Activated T-cell treated with anti-CD3 and anti-CD28 coated beads for 4 hours (primary cell): ENCODE results near the gene ARHGAP45.
"Not testable (repeated sequence)": the region's sequence is repeated elsewhere in the genome, so short reads cannot be mapped to it uniquely, and the experiment has no call there.

Experiments used
- DNase-seq: peaks from one replicate; pipeline ENCODE4 v3.0.0-alpha.2; 2020

ARHGAP45 gene, protein sequence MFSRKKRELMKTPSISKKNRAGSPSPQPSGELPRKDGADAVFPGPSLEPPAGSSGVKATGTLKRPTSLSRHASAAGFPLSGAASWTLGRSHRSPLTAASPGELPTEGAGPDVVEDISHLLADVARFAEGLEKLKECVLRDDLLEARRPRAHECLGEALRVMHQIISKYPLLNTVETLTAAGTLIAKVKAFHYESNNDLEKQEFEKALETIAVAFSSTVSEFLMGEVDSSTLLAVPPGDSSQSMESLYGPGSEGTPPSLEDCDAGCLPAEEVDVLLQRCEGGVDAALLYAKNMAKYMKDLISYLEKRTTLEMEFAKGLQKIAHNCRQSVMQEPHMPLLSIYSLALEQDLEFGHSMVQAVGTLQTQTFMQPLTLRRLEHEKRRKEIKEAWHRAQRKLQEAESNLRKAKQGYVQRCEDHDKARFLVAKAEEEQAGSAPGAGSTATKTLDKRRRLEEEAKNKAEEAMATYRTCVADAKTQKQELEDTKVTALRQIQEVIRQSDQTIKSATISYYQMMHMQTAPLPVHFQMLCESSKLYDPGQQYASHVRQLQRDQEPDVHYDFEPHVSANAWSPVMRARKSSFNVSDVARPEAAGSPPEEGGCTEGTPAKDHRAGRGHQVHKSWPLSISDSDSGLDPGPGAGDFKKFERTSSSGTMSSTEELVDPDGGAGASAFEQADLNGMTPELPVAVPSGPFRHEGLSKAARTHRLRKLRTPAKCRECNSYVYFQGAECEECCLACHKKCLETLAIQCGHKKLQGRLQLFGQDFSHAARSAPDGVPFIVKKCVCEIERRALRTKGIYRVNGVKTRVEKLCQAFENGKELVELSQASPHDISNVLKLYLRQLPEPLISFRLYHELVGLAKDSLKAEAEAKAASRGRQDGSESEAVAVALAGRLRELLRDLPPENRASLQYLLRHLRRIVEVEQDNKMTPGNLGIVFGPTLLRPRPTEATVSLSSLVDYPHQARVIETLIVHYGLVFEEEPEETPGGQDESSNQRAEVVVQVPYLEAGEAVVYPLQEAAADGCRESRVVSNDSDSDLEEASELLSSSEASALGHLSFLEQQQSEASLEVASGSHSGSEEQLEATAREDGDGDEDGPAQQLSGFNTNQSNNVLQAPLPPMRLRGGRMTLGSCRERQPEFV

DNA sequence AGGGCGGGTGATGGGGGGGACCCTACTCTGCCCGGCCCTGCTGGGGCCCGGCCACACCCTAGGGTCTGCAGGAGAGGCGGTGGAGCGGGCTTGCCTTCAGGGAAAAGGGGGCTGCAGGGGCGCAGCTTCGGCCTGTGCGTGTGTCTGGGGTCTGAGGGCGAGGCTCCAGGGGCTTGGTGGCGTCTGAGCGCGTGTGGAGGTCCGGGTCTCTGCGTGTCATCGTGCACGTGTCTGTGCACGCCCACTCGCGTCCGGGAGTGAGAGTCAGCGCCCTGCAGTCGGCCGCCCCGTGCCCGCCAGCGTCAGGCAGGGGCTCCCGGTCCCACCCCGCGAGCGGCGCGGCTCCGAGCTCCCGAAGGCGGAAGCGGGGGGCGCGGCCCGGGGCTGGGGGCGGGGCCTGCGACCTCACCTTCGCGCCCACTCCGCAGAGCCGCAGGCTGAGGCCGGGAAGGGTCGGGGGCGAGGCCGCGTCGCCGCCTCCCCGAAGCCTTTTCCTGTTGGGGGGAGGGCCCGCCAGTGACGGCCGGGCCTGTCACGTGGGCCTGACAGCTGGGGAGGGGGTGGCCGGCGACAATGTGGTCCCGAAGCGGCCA is at the start of gene ARHGAP45:
Gene ARHGAP45, plus strand, starts transcription at position 420 of the 593 bp plus-strand sequence. CDS start 239 bp downstream, outside the sequence.
- peak; percentile 76 for DNase-seq

DNA sequence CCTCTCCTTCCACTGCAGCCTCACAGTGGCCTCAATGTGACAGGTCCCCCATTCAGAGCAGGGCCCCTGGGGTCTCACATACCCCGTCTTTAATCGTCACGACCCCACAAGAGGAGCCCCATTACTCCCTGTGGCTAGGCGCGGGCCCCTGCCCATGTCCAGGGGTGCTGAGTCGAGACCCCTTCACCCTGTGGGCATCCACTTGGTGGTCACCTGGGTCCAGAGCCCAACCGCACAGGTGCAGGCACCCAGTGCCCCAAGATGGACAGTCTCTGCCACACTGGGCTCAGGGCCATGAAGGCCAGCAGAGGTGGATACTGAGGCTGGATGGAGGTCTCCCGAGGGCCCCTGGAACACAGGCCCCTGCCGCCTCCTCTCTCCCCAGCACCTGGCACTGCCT is 49.1 kb upstream of the ARHGAP45 start:
- DNase-seq, result no peak

DNA sequence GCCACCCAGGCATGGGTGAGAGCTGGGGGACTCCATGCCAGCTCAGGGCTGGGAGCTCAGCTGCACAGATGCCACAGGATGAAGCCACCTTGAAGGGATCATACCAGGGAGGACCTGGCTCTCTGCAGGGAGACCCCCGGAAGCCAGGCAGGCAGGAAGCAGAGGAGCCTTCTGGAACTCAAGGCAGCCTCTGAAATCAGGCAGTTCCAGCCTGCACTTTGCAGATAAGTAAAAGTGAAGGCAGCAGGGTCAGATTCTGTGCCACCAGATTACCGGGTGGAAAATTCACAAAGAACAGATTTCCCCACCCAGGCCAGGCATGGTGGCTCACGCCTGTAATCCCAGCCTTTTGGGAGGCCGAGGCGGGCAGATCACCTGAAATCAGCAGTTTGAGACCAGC is 48.6 kb upstream of the ARHGAP45 start:
- no peak for DNase-seq

DNA sequence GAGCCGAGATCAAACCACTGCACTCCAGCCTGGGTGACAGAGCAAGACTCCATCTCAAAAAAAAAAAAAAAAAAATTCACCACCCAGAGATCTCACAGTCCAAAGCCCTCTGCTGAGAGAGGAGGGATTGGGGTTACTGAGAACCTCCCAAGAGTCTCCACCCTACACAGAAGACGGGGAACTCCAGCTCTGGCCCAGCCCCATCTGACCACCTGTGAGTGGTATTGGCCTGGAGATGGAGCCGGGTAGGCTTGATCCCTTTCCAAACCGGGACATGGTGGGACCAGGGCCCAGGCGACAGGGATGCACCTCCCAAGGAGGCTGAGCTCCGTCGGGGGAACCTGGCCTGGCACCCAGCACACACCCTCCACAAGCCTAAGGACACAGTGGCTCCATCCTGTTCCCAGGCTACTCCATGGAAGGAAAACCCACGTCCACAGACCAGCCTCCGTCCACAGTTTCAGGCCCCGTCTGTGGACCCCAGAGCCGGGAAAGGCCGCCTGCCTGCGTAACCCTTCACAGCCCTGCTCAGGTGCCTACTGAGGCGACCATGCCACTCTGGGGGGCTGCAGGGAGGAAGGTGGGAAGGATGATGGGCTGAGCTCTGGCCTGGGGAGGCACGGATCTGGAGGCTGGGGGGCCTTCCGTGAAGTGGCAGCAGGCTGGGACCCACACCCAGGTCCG is 47.9 kb upstream of the ARHGAP45 start:
- no peak for DNase-seq

DNA sequence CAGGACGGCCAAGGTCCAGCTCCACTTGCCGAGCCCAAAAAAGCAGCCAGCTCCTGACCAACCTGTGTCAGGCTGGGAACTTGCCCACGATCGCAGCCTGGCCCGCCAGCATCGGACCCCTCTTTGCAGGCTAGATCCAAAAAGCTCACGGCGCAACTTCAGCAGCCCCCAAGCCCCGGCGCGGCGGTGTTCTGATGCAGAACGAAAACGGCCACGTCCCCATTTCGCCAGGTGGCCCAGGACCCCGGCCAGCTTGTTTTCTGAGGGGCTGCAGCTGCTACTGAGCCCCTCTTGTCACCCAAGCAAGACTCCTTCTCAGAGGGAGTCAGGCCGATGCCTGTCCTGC is 47.4 kb upstream of the ARHGAP45 start:
- no peak for DNase-seq

DNA sequence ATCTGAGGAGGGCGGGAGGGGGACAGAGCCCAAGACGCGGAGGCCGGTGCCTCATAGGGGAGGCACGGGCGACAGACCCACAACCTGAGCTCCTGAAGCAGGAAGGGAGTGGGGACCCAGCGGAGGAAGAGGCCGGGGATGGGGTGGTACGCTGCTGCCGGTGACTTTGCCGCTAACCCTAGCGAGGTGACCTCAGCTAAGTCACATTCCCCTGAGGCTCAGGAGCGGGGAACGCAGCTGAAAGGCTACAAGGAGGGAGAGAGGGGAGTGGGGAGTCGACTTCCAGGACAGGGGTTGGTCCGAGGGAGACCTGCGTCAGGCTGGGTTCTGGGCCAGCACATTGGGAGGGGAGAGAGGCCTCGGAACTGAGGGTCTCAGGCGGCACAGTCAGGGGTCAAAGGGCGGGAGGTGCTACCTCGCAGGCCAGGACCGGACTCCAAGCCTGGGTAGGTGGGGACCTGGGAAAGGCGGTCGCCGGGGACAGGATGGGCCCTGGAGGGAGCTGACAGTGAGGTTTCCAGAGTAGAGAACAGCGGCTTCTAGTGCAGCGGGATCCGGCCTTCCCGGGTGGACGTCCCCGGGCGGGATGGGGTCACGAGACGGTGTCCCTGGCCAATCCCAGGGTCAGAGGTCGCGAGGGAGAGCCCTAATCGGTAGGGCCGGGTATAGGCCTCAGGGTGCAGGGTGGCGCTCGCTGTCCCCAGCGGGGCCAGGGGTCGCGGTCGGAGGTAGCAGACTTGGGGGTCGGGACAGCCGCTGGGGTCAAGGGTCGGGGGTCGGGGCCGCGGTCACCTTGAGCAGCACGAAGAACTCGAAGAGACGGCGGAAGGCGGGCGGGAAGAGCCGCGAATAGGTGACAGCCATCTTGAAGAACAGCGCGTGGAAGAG is 46.7 kb upstream of the ARHGAP45 start:
- no peak for DNase-seq

DNA sequence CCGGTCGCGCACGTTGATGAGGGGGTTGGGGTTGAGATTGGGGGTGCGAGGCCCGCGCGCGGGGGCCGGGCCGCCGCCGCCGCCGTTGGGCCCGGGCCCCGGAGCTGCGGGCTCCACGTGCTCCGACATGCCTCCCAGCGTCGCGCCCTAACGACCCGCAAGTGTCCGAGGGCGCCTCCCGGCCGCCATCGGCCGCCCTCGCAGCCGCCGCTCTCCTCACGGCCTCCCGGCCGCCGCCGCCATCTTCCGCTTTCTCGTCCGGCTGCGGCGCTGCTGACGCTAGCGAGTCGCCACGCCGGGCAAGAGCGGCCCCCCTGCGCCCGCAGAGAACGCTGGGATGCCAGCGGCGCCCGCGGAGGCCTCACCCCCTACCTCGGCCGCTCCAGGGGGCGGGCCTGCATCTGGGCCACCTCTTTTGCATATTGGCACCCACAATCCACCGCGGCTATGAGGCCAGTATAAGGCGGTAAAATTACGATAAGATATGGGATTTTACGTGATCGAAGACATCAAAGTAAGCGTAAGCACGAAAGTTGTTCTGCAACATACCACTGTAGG is 46.0 kb upstream of the ARHGAP45 start, which contains the start of gene TMEM259:
Gene TMEM259, minus strand, starts transcription at position 256 of the 558 bp plus-strand sequence. Its CDS starts 127 bp downstream, at position 129.
- peak; percentile 95 for DNase-seq

DNA sequence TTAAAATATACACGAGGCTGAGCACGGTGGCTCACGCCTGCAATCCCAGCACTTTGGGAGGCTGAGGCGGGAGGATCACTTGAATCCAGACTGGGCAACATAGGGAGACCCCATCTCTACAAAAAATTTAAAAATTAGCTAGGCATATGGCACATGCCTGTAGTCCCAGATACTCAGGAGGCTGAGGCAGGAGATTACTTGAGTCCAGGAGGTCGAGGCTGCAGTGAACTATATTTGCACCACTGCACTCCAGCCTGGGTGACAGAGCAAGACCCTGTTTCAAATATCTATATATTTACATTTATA is 43.1 kb upstream of the ARHGAP45 start:
- DNase-seq, result not testable (repeated sequence)

DNA sequence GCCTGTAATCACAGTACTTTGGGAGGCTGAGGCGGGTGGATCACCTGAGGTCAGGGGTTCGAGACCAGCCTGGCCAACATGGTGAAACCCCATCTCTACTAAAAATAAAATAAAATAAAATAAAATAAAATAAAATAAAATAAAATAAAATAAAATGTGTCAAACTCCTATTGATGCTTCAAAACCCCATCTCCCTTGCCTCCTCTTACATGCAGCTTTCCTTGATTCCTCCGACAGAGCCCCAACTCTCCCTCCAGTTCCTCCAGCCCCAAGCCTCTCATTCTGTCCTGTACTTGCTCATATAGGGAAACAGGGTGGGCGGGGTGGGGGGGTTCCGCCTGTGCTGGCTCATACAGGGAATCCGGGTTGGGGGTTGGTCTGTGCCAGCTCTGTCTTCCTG is 41.9 kb upstream of the ARHGAP45 start:
- DNase-seq, result not testable (repeated sequence)

DNA sequence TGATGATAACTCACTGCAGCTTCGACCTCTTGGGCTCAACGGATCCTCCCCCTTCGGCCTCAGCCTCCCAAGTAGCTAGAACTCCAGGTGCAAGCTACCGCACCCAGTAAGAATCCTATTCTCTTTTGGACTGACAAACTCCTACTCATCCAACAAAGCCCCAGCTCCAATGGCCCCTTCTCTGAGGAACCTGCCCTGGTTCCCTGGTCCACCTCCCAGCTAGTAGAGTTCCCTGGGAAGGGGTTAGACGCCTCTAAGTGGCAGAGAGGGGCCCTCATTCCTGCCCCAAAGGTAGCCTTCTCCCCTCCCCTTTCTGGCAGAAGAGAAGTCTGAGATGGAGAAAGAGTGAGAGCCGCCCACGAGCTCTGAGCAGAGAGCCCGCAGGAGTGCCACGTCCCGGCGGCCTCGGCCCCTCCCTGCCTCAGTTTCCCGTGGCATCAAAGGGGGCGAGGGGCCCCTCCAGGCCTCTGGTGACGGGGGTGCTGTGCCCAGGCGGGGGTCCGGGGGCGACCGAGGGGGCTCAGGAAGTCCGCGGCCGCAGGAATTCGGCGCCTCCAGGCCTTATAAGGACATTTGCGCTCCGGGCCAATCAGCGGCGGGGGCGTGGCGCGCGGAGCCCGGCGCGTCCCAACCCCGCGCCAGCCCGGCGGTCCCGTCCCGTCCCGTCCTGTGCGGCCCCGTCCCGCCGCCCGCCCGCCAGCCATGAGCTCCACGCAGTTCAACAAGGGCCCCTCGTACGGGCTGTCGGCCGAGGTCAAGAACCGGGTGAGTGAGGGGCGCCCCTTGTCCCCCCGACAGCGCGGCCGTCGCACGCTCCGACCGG is 40.8 kb upstream of the ARHGAP45 start, which contains the start of gene CNN2:
Gene CNN2, plus strand, starts transcription at position 649 of the 823 bp plus-strand sequence. Its CDS starts 54 bp downstream, at position 703.
- DNase-seq, result peak; percentile 57

DNA sequence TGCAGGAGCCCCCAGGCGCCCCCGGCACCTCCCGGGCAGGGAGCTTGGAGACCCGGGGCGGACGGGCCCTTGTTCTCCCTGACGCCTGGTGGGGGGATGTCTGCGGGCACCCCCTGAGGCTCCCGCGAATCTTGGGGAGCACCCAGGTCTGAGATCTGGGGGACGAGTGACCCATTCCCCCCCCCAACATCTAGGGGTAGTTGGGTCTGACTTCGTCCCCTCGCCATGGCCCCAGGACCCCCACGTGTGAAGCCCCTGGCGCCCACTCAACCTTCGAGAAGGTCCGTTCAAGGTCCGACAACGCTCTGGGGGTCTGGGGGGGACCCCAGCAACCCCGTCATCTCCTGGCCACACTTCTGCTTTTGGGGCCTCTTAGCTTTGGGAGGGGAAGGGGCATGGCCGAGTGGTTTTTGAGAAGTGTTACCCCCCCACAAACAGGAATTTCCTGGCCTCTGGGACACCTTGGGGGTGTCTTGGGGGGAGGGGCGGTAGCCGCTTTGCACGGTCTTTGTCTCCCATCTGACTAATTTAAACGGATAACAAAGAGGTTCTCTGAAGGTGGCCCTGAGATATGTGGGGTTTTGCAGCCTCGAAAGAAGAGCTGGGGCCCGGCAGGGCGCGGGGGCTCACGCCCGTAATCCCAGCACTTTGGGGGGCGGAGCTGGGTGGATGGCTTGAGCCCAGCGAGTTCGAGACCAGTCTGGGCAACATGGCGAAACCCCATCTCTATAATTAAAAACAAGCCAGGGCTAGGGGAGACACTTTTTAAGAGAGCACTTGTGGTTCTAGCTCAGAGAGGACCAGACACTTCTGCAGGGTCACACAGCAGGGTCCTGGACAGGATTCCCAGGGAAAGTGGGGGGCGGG is 40.0 kb upstream of the ARHGAP45 start:
- DNase-seq, result no peak

DNA sequence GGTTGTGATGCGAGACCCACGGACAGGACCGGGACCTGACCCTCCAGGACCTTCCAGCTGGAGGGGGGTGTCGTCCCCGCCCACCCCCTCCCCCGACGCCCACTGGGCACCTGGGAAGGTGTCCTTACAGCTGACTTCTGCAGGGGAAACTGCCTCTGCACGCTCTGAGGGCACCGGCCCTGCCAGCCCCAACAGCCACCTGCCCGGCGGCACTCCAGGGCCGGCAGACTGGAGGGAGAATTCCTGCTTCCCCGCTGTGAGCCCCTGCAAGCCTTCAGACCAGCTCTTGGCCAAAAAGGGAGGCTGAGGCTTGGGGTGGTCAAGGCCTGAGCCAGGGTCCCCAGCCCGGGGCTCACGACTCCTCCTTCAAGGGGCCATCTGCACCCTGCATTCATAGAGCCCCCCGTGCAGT is 39.3 kb upstream of the ARHGAP45 start:
- DNase-seq, result no peak

DNA sequence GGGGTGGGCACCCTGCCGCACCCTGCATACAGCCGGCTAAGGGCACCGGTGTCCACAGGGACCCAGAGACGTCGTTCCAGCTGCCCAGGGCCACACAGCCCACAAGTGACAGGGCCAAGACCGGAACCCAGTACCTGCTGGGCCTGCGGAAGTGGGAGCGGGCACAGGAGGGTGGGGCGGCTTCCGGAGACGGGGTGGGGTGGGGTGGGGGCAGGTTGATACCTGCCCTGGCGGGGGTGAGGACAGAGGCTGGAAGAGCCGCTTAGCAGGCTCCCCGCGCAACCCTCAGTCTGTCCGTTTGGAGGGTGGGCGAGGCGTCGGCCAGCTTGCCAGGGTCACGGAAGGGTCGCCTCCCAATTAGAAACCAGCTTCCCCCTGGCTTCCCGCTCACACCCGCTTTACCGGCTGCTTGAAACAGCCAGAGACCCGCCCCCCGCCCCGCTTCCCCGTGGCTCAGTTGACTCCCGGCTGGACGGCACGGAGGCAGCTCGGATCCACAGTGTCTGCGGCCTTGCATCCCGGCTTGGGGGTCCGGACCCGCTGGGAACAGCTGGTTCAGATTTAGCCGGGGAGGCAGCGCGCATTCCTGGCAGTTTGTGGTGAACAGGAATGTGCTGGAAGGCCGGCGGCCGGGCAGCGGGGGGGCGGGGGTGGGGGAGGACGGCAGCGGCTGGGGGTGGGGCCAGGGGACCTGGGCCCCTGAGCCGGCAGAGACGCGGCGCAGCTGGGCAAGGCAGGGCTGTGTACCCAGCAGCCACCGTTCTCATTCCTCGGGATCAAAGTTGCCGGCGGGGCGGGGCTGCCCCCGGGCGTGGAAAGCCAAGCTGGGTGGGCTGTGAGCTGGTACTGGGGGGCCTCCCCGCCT is 38.7 kb upstream of the ARHGAP45 start:
- no peak for DNase-seq

DNA sequence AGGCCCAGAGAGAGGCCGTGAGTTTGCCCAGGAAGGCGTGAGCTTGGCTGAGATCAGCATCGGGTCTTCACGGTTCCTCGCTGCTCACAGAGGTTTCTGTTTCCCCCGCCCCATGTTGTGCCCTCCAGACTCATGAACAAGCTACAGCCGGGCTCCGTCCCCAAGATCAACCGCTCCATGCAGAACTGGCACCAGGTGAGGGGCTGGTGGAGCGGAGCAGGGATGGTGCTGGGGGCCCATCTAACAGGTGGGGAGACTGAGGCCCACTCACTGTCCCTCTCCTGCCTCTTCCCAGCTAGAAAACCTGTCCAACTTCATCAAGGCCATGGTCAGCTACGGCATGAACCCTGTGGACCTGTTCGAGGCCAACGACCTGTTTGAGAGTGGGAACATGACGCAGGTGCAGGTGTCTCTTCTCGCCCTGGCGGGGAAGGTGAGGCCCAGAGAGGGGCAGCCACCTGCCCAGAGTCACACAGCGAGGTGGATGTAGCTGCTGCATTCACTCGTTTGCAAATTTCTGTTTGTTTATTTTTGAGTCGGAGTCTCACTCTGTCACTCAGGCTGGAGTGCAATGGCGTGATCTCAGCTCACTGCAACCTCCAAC is 34.6 kb upstream of the ARHGAP45 start:
- DNase-seq, result no peak

DNA sequence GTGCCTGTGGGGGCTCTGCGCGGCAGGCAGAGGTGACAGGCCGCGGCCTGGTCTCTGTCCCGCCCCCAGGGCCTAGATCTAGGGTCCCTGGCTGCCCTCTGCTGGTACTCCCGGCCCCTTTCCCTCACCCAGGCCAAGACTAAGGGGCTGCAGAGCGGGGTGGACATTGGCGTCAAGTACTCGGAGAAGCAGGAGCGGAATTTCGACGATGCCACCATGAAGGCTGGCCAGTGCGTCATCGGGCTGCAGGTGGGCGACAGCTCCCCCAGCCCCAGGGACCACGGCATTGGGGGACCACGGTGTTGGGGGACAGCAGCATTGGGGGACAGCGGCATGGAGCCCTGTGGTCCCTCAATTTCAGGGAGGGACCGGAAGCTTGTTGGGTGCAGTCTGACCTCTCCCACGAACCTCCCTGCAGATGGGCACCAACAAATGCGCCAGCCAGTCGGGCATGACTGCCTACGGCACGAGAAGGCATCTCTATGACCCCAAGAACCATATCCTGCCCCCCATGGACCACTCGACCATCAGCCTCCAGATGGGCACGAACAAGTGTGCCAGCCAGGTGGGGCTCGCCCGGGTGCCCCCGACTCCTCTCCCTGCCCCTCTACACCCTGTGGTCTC is 30.9 kb upstream of the ARHGAP45 start:
- DNase-seq, result no peak

DNA sequence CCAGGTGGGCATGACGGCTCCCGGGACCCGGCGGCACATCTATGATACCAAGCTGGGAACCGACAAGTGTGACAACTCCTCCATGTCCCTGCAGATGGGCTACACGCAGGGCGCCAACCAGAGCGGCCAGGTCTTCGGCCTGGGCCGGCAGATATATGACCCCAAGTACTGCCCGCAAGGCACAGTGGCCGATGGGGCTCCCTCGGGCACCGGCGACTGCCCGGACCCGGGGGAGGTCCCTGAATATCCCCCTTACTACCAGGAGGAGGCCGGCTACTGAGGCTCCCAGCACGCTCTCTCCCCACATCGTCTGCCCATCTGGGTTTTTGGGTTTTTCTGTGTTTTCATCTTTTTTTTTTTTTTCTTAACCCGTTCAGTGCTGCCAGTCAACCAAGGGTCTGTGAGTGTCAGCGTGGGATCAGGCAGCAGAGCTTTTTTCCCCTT is 29.3 kb upstream of the ARHGAP45 start:
- no peak for DNase-seq
